Right forelimb (tissue), 1 donor: ENCODE results near the gene OLFML2A.

Experiments used
- DNase-seq: peaks from one replicate; pipeline ENCODE4 v3.0.0-alpha.2; 2018

OLFML2A gene

DNA sequence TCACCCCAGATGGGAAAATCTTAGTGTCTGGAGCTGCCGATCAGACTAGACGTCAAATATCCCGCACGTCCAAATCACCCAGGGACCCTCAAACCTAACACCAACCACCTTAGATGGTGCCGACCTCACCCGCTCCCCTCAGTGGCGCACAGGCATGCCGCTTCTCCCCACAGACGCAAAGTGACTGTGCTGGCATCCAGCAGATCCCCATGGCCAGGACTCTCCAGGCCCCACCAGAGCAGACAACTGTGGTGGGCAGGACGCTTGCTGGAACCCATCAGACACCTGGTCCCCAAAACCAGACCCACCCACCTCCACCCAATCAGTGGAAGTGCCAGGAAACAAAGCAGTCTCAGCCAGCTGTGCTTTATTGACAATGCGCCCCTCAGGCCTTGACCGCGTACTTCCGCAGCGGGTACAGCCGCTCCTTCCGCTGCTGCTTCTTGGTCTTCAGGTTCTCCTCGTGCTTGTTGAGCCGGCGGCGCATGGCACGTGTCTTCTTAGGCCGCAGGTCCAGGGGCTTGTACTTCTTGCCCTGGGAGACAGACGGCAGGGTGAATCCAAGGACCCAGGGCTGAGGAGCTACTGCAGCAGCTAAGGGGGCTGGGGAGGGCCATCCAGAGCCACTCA, 80.7 kb downstream of the OLFML2A start:
- no peak for DNase-seq

DNA sequence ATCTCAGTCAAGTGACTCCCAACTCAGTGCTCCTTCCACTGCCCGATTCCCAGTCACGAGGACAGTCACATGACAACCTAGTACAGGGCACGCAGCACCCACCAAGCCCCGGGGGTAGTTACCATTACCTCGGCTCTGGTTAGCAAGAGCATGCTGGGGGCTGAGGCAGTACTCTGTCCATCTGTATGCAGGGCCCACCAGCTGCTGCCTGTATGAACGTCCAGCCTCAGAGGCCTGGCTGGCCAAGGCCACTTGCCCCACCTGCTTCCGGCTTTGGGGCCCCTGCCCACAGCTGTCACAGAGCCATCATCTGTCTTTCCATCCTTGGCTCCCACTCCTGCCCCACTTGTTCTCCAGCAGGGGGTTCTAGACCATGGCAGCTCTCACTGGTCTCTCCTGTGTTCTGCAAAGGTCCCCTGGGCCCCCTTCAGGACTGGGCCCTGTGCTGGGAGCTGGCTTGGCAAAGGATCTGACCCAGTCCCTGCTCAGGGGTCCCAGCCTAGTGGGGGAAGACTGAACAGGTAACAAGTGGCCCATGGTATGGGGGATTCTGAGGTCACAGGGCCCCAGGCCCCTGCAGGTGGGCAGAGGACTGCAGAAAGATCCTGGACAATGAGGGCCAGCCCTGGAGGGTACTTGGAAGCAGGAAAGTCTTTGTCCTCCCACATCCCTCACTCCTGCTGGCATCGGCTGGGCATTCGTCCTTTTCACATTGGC, 81.6 kb downstream of the OLFML2A start:
- DNase-seq = no peak

DNA sequence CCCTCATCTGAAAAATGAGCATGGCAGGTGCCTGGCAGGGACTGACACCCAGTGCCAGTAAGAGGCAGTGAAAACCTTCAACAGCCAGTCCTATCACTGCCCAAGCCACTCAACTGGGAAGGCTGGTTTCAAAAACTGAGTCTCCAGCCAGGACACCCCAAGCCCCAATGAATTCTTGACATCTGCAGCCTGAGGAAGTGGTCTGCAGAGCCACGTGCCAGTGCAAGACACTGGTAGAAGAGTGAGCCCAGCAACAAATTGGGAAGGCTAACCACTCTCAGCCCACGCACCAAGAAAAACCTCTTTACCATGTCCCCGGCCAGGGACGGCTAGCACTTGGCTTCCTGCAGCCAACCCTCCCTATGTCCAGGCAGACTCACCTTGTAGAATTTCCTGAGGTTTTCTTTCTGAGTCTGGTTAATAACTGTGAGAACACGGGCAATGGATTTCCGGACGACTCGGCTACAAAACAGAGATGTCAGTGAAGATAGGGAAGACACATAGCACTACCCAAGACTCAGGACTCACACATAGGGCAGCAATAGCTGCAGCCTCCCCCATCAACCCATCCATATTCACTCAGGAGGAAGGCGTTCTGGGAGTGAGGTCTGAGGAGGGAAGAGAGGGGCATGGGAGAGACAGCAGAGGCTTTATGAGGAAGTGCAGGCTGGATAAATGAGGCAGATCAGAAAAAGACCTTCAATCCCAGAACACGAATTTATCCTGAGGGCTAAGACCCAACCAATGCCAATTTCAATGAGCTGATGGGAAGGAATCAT, 83.1 kb downstream of the OLFML2A start:
- no peak for DNase-seq

DNA sequence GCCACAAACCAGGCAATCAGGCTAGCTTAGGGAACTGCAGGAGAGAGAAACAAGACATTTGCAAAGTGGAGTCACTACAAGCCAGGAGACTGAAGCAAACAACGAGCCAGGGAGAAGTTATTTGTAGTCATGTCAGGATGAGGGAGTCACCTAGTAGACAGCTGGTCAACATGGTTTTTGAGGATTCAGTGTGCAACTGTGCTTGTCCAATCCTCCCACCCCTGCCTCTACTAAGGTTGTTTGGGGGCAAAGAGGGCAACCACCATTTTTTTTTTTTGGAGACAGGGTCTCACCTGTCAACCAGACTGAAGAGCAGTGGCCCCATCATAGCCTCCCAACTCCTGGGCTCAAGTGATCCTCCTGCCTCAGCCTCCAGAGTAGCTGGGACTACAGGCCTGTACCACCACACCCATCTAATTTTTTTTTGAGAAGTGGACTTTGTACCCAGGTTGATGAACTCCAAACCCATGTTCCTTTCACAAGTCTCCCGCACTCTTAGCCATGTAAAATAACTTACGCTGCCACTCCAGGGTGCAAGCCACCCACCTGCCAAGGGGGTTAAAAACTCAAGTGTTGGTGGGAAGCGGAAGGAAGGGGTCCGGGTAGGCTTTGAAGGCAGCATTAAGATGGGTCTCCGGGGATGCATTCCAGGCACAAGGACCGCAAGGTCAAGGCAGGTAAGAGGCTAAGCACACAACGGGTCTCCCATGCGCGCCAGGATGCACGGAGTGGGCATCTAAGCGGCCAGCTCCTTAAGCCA, 83.8 kb downstream of the OLFML2A start:
- no peak for DNase-seq

DNA sequence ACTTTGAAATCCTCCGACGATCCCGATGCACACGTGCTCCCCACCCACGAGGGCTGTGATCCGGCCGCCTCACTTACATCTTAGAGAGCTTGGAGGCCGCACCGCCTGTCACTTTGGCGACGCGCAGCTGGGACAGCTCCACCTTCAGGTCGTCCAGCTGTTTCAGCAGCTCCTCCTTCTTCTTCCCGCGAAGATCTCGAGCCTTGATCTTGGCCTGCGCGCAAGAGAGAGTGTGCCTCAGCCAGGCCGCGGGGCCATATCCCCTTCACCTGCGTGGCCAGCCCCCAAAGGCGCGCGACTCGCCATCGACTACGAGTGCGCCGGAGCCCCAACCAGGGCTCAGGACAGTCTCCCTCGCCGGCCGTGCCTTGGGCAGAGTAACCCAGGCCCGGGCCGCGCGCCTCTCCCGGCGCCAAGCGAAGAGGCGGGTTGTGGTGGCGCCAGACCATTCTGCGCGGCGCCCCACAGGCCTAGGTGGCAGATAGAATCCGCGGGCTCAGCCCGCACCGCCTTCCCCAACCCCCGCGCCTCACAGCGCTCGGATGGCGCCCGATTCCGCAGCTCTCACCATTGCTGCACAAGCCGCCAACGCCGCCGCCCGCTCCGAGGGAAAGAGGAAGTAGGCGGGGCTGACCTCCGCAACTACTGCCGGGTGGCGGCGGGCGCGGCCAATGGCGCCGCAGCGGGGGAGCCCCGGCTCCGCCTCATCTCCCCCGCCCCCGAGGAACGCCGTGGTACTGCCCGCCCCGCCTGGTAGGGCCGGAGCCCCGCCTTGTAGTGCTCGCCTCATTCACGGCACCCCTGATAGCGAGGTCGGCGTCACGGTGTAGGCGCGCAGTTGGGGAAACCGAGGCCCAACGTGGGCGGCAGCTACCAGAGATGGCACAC, 84.7 kb downstream of the OLFML2A start, which contains the start of the genes ARPC5L and RPL35:
Gene ARPC5L (plus strand): TSS at position 789 of the 888 bp plus-strand sequence. CDS start 7,161 bp downstream, outside the sequence.
Gene RPL35 (minus strand): TSS at position 616 of the 888 bp plus-strand sequence. CDS start 45 bp downstream, at position 571.
- peak; percentile 96 for DNase-seq

DNA sequence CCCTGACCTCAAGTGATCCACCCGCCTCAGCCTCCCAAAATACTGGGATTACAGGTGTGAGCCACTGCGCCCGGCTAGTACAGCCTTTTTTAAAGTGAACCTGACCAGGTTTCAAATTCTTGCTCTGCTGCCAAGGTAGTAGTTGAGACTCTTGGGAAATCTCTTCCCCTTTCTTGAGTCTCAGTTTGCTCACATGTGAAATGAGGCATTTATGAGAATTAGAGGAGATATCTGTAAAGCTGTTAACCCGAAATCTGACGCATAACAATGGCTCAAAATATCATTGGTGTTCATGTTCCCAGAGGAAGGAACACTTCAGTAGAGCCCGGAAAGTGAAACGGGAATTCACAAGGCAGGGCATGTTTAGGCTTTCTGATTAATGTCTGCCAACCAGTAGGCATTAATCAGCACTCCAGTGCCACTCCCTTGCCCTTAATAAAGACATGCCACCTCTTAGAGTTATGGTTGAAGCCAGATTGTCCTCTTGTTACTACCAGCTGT, 86.5 kb downstream of the OLFML2A start:
- no peak for DNase-seq
